ENCODE measurements around the gene RSRC2.
"Not testable (repeated sequence)": the region's sequence is repeated elsewhere in the genome, so short reads cannot be mapped to it uniquely, and the experiment has no call there.

Gene RSRC2

GRCh38 chr12:122528992-122529391 is 2.3 kb upstream of the RSRC2 start:
- no peak for TF ChIP-seq POLR2A (IDR thresholded peaks at IDR 0.05; ENCODE audit: low read length)
- TF ChIP-seq GATA1 (IDR thresholded peaks at IDR 0.05; ENCODE audit: low read depth, low read length), result no peak
- DNase-seq, result no peak

DNA sequence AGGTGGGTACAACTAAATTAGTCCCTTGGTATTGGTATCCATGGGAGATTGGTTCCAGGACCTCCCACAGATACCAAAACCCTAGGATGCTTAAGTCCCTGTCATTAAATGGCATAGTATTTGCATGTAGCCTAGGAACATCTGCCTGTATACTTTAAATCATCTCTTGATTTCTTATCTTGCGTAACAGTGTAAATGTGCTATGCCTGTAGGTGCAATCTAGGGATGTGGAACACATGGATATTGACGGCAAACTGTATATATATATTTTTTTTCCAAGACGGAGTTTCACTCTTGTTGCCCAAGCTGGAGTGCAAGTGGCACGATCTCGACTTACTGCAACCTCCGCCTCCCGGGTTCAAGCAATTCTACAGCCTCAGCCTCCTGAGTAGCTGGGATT is 1.8 kb upstream of the RSRC2 start:
- no peak for DNase-seq
- TF ChIP-seq POLR2A (IDR thresholded peaks at IDR 0.05; ENCODE audit: low read length), result no peak
- no peak for TF ChIP-seq GATA1 (IDR thresholded peaks at IDR 0.05; ENCODE audit: low read depth, low read length)

- peak; percentile 67 to 71 for DNase-seq
Measured at GRCh38 chr12:122527478-122527944, 775 bp upstream of the RSRC2 start.

GRCh38 chr12:122523846-122524718 is 2.7 kb downstream of the RSRC2 start:
- no peak for TF ChIP-seq POLR2A (IDR thresholded peaks at IDR 0.05; ENCODE audit: low read length)
- no peak for TF ChIP-seq GATA1 (IDR thresholded peaks at IDR 0.05; ENCODE audit: low read depth, low read length)

More at GRCh38 chr12:122527478-122527944, 775 bp upstream of the RSRC2 start:
- TF ChIP-seq GATA1 (IDR thresholded peaks at IDR 0.05; ENCODE audit: low read depth, low read length) (no peak), POLR2A (IDR thresholded peaks at IDR 0.05; ENCODE audit: low read length) (no peak)

GRCh38 chr12:122523280-122523679 is 3.5 kb downstream of the RSRC2 start:
- peak in 1 of 2 experiments; percentile 16 for DNase-seq
- TF ChIP-seq GATA1 (IDR thresholded peaks at IDR 0.05; ENCODE audit: low read depth, low read length) (no peak), POLR2A (IDR thresholded peaks at IDR 0.05; ENCODE audit: low read length) (no peak)

More at GRCh38 chr12:122523846-122524718, 2.7 kb downstream of the RSRC2 start:
- DNase-seq, result peak; percentile 24 to 49

- TF ChIP-seq POLR2A (IDR thresholded peaks at IDR 0.05; ENCODE audit: low read length), result no peak
- no peak for TF ChIP-seq GATA1 (IDR thresholded peaks at IDR 0.05; ENCODE audit: low read depth, low read length)
- no peak for DNase-seq
Measured at GRCh38 chr12:122520676-122521075, 6.1 kb downstream of the RSRC2 start.

GRCh38 chr12:122519418-122519817 is 7.3 kb downstream of the RSRC2 start:
- no peak for DNase-seq
- TF ChIP-seq POLR2A (IDR thresholded peaks at IDR 0.05; ENCODE audit: low read length) (no peak), GATA1 (IDR thresholded peaks at IDR 0.05; ENCODE audit: low read depth, low read length) (no peak)

- TF ChIP-seq GATA1 (IDR thresholded peaks at IDR 0.05; ENCODE audit: low read depth, low read length) (no peak), POLR2A (IDR thresholded peaks at IDR 0.05; ENCODE audit: low read length) (no peak)
- DNase-seq, result no peak
Measured at GRCh38 chr12:122518908-122519307, 7.8 kb downstream of the RSRC2 start.

DNA sequence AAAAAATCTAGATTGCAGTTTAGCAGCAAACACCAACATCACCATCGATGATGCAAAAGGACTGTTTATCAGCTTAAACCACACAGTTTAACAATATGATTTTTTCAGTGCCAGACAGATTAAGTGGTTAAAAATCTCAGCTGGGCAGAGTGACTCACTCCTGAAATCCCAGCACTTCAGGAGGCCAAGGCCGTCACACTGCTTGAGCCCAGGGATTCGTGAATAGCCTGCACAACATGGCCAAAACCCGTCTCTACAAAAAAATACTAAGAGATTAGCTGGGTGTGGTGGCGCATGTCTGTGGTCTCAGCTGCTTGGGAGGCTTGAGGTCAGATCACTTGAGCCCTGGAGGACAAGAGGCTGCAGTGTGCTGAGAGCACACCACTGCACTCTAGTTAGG is 8.9 kb downstream of the RSRC2 start:
- no peak for TF ChIP-seq GATA1 (IDR thresholded peaks at IDR 0.05; ENCODE audit: low read depth, low read length)
- TF ChIP-seq POLR2A (IDR thresholded peaks at IDR 0.05; ENCODE audit: low read length), result no peak

GRCh38 chr12:122516544-122517361 is 10.0 kb downstream of the RSRC2 start:
- no peak for DNase-seq
- no peak for TF ChIP-seq POLR2A (IDR thresholded peaks at IDR 0.05; ENCODE audit: low read length)
- no peak for TF ChIP-seq GATA1 (IDR thresholded peaks at IDR 0.05; ENCODE audit: low read depth, low read length)

More for the DNA sequence above, 8.9 kb downstream of the RSRC2 start:
- peak; percentile 66 to 85 for DNase-seq

DNA sequence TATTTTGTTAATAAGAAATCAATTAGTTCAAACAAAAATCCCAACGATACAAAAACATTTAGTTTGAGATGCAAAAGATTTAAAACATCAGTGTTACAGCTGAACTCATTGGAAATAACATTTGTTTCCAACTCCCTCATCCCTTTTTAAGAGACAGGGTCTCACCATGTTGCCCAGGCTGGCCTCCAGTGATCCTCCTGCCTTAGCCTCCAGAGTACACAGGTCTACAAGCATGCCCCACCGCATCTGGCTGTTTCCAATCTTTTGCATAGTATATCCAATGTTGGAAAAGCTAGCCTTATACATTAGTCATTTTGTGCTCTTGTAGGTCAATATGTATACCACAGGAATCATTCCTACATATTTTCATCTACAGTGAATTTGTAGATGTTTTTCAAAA is 11.5 kb downstream of the RSRC2 start:
- TF ChIP-seq GATA1 (IDR thresholded peaks at IDR 0.05; ENCODE audit: low read depth, low read length), result no peak
- DNase-seq, result no peak

DNA sequence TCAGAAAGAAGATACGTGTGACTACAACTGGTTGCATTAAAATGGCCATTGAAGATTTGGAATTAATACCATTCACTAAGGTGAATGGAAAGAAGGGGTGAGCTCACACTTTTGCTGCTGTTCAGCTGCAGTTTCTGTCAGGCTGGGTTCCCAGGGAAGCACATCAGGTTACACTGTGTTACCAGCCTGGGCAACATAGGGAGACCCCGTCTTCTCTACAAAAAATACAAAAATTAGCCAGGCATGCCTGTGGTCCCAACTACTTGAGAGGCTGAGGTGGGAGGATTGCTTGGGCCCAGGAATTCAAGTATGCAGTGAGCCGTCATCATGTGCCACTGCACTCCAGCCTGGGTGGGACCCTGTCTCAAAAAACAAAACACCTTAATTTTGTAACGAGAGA is 13.1 kb downstream of the RSRC2 start:
- DNase-seq, result no peak
- no peak for TF ChIP-seq POLR2A (IDR thresholded peaks at IDR 0.05; ENCODE audit: low read length)
- TF ChIP-seq GATA1 (IDR thresholded peaks at IDR 0.05; ENCODE audit: low read depth, low read length), result no peak

DNA sequence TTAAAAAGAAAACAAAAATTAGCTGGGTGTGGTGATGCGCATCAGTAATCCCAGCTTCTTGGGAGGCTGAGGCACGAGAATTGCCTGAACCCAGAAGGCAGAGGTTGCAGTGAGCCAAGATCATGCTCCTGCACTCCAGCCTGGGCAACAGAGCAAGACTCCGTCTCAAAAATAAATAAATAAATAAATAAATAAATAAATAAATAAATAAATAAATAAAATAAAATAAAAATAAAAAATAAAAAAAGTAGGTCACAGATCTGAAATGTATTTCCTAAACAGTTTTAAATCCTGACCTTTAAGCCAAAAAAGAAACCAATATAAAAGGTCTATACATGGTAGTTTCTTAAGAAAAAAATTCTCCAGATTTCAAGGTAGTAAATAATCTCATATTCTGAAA is 13.7 kb downstream of the RSRC2 start:
- DNase-seq, result not testable (repeated sequence)

DNA sequence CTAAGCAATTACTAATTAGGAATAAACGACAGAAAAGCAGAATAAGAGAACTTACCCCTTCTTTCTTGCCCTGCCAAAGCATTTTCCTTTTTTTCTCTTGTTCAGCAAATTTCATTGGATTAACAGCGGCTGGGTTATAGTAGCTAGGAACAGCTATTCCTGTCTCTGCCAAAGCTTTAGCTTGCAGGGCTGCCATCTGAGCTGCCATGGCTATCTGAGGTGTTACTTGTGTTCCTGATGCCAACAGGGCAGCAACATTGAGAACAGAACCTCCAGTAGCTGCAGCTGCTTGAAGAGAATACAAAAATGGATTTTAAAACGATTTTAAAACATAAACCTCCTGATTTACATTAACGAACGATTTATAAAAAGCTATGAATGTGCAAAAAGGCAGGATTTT is 18.6 kb downstream of the RSRC2 start:
- DNase-seq, result no peak
- TF ChIP-seq POLR2A (IDR thresholded peaks at IDR 0.05; ENCODE audit: low read length), result no peak
- no peak for TF ChIP-seq GATA1 (IDR thresholded peaks at IDR 0.05; ENCODE audit: low read depth, low read length)

Measured in erythroblast (primary cell).